SH-SY5Y (cell line): Measurements from ENCODE around the gene MRC2.

Experiments used
- GATA2 ChIP-seq: IDR thresholded peaks from 2 replicates; pipeline ENCODE4 v1.6.1; 2011; ENCODE audit warnings: mild to moderate bottlenecking, low read depth, low read length
- GATA3 ChIP-seq: IDR thresholded peaks from 2 replicates; pipeline ENCODE4 v1.6.1; 2011; ENCODE audit warnings: low read depth, mild to moderate bottlenecking, low read length, moderate library complexity

DNA sequence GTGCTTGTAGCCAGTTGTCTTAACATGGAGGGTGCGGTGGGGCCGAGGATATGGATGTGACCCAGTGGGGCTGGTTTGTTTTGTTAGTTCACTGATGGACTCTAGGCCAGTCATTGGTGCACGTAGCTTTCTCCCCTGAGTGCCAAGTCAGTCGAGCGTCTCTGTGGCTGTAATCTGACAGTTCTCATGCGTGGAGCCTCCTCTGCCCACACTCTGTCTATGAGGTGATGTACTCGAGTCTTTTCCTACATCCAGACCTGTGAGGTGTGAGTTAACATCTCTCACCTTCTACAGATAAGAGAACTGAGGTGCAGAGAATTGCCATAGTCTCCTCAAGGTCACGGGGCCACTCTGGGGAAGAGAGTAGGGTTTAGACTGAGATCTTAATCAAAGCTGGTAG, 90.4 kb downstream of the MRC2 start:
- TF ChIP-seq GATA2 (no peak), GATA3 (no peak)
